Gastrocnemius medialis (tissue), 4 donors: ENCODE measurements around the gene ALDH1A3.

Experiments used
- POLR2A ChIP-seq, 2 donors: fragments of 450-650 bp; IDR thresholded peaks; one replicate each; pipeline ENCODE4 v1.6.1; 2017; ENCODE audit warnings: antibody characterized with exemption in 2 of 2, mild to moderate bottlenecking in 2 of 2, moderate library complexity in 2 of 2
- TF ChIP-seq, protein P1 (sequence below), 5 experiments: fragments of 450-650 bp in 3 of 5; fragments of 200-600 bp in 2 of 5; sonication (generic) in 2 of 5; IDR thresholded peaks in 4 of 5; conservative IDR thresholded peaks in 1 of 5; 1 replicate in 4 of 5; 2 replicates in 1 of 5; pipeline ENCODE4 v1.5.1; 2016 to 2019; ENCODE audit warnings: antibody characterized with exemption in 5 of 5, mild to moderate bottlenecking in 3 of 5, moderate library complexity in 3 of 5

DNA sequence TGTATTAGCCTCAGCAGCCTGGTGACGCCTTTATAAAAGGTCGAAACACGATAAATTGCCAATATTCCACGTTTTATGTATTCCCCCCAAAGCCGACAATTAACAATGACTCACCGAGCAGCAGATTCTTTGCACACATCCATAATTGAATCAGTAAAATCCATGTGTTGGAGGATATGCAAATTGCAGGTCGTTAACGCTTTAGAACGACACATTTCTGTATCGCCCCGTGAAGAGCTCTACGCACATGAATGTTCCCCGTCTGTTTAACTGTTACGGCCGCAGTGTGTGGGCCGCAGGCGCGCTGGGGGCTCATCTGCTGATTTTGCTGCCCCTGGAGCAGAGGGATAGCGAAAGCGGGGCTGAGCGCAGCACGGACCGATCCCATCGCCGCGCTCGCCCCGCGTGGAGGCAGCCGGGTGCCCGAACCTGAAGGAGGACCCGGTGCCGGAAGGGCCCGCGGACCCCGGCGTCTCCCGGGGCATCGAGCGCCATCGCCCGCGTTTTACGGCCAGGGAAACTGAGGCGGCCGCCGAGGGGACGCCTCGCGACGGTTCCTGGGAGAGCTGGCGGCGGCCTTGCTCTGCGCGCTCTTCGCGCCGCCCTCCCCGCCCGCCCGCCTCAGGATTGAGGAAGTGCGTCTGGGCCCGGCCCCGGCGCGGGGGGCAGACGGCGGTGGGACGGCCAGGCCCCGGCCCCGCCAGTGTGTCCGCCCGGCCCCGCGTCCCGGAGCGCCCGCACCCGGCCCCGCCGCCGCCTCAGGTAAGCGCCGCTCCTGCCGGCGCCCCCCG lies 39.3 kb downstream of the ALDH1A3 start, which contains the start of gene LRRK1:
- TF ChIP-seq, protein P1, sequence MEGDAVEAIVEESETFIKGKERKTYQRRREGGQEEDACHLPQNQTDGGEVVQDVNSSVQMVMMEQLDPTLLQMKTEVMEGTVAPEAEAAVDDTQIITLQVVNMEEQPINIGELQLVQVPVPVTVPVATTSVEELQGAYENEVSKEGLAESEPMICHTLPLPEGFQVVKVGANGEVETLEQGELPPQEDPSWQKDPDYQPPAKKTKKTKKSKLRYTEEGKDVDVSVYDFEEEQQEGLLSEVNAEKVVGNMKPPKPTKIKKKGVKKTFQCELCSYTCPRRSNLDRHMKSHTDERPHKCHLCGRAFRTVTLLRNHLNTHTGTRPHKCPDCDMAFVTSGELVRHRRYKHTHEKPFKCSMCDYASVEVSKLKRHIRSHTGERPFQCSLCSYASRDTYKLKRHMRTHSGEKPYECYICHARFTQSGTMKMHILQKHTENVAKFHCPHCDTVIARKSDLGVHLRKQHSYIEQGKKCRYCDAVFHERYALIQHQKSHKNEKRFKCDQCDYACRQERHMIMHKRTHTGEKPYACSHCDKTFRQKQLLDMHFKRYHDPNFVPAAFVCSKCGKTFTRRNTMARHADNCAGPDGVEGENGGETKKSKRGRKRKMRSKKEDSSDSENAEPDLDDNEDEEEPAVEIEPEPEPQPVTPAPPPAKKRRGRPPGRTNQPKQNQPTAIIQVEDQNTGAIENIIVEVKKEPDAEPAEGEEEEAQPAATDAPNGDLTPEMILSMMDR (IDR thresholded peaks at IDR 0.05 in 4 of 5, conservative IDR thresholded peaks at IDR 0.05 in 1 of 5): no peak
- TF ChIP-seq POLR2A (IDR thresholded peaks at IDR 0.05): no peak
